Heart left ventricle (tissue), 13 donors: ENCODE data around the gene LSAMP.

Source experiments
- CTCF ChIP-seq, 12 donors: fragments of 200-600 bp; sonication (generic) in 4 of 12; IDR thresholded peaks; one replicate each; pipeline versions ENCODE4 v1.5.0 to v1.8.0; 2018 to 2022; ENCODE audit warnings: antibody characterized with exemption in 12 of 12, mild to moderate bottlenecking in 5 of 12
- POLR2A ChIP-seq, 2 donors: fragments of 450-650 bp; IDR thresholded peaks; one replicate each; pipeline ENCODE4 v1.6.1; 2017; ENCODE audit warnings: antibody characterized with exemption in 2 of 2, mild to moderate bottlenecking in 2 of 2, moderate library complexity in 2 of 2
- donor health status: ischemic (EF 13 %, LVEDD 7.1; RV severe dilation, severe dysfunction).
- donor health status: DM: no; HTN: yes; CAD: no.
- donor health status: DM: no; HTN: no; CAD: no.
- donor health status: ischemic (EF 25% LVEDD 6.9; RV normal size, moderate dysfunction).
- donor health status: ischemic (EF 25% LVEDD 5.7; RV mildly dilated, moderate dysfunction).
- donor health status: ischemic (EF 35%, LVEDD 5.7; RV mildly dilated, moderate dysfunction).
- donor health status: nonischemic (EF 11% LVEDD 7.7; RV severe dilation, severe dysfunction).
- donor health status: DM: yes; HTN: yes; CAD: no.
- donor health status: PGD.
- donor health status: ischemic (EF 29% LVEDD 5.4; RV normal size, mild dysfunction).
- donor health status: nonischemic (EF 23%, LVEDD 6.1; RV moderate dilation, normal function).

- TF ChIP-seq CTCF (IDR thresholded peaks at IDR 0.05) (no peak), POLR2A (IDR thresholded peaks at IDR 0.05) (no peak)
Observed at GRCh38 chr3:116050311-116050915, 394.9 kb downstream of the LSAMP start.
